HepG2 (cell line): ENCODE measurements around the gene MT1G.

ENCODE experiments used
- FOXM1 ChIP-seq: sonication (generic); formaldehyde crosslinking; IDR thresholded peaks from 2 replicates; pipeline ENCODE4 v1.5.0; 2020; ENCODE audit warnings: missing genetic modification reagents
- HNRNPLL ChIP-seq: fragments of 200-400 bp; formaldehyde crosslinking; IDR thresholded peaks from 2 replicates; pipeline ENCODE4 v1.6.1; 2017; ENCODE audit warnings: mild to moderate bottlenecking, low read depth, low read length; ENCODE audit not compliant: poor library complexity, severe bottlenecking
- POLR2A ChIP-seq, 2 experiments: IDR thresholded peaks; 2 replicates each; pipeline ENCODE4 v1.6.1; 2011; ENCODE audit warnings: low read depth in 2 of 2, low read length in 2 of 2, mild to moderate bottlenecking in 1 of 2, moderate library complexity in 1 of 2; ENCODE audit not compliant: insufficient read depth in 1 of 2
- ZNF274 ChIP-seq: sonication (generic); formaldehyde crosslinking; IDR thresholded peaks from 2 replicates; pipeline ENCODE4 v1.5.1; 2020; ENCODE audit warnings: mild to moderate bottlenecking, missing genetic modification reagents
- ZNF670 ChIP-seq: sonication (generic); formaldehyde crosslinking; IDR thresholded peaks from 2 replicates; pipeline ENCODE4 v1.8.0; 2022; ENCODE audit warnings: mild to moderate bottlenecking, missing genetic modification reagents, borderline replicate concordance

DNA sequence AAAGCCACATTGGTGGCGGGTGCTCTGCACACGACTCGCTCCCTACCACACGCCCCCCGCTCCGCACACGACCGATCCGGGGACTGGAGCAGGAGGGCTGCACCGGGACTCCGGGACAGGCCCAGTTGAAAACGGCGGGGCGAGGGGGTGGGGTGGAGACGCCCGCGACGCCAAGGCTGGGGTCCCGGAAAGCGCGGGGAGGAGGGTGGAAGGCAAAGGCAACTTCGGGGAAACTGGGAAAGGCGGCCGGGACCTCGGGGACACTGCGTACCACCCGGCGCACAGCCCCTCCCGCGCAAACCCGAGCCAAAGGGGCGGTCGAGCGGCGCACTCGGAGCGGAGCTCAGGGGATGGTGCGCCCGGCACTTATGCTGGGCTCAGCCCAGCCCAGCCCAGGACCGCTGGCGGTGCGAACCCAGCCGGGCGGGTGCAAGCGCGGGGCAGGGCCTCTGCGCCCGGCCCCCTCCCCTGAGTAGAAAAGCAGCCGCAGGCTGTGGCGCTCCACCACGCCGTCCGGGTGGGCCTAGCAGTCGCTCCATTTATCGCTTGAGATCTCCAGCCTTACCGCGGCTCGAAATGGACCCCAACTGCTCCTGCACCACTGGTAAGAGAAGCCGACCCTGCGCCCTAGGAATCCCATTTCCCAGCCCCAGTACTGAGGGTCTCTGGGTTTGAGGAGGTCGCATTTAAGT, 35.6 kb downstream of the MT1G start, which contains the start of gene MT1M:
- no peak for TF ChIP-seq ZNF670 (CRISPR knock-in tag)
- no peak for TF ChIP-seq FOXM1 (CRISPR knock-in tag)
- no peak for TF ChIP-seq POLR2A (IDR thresholded peaks at IDR 0.05; ENCODE audit: insufficient read depth in 1 of 2, low read depth in 2 of 2, low read length in 2 of 2)
- no peak for TF ChIP-seq ZNF274 (CRISPR knock-in tag)
- TF ChIP-seq HNRNPLL, result peak; percentile 51
